MM.1S (cell line): ENCODE data around the gene MAML3.

Experiments used
- DNase-seq: peaks from one replicate; pipeline ENCODE4 v3.0.0-alpha.2; 2015
- H2AFZ ChIP-seq: fragments of 300-600 bp; sonication (generic); 2 replicates; pipeline ENCODE4 v1.6.0; 2016; ENCODE audit warnings: antibody characterized with exemption, low read length
- H3F3A ChIP-seq: fragments of 300-600 bp; sonication (generic); 2 replicates; pipeline ENCODE4 v1.6.1; 2016; ENCODE audit warnings: mild to moderate bottlenecking, antibody characterized with exemption, low read length, moderate library complexity, mixed read lengths; ENCODE audit not compliant: insufficient read depth
- H3K27ac ChIP-seq: fragments of 300-600 bp; sonication (generic); 2 replicates; pipeline ENCODE4 v1.5.1; 2016; ENCODE audit warnings: mild to moderate bottlenecking, low read length
- H3K27me3 ChIP-seq: fragments of 300-600 bp; sonication (generic); replicated peaks from 2 replicates; pipeline ENCODE4 v1.6.0; 2016; ENCODE audit warnings: low read length; ENCODE audit not compliant: insufficient read depth
- H3K36me3 ChIP-seq: fragments of 300-600 bp; sonication (generic); replicated peaks from 2 replicates; pipeline ENCODE4 v1.6.1; 2016; ENCODE audit warnings: mild to moderate bottlenecking, low read length, mixed read lengths; ENCODE audit not compliant: insufficient read depth
- H3K4me1 ChIP-seq: fragments of 300-600 bp; sonication (generic); 2 replicates; pipeline ENCODE4 v1.6.1; 2016; ENCODE audit warnings: low read length, mixed read lengths
- H3K4me2 ChIP-seq: fragments of 300-600 bp; sonication (generic); 2 replicates; pipeline ENCODE4 v1.6.0; 2016; ENCODE audit warnings: low read depth, low read length
- H3K4me3 ChIP-seq: fragments of 300-600 bp; sonication (generic); 2 replicates; pipeline ENCODE4 v1.5.1; 2016; ENCODE audit warnings: low read length, mixed read lengths
- H3K79me2 ChIP-seq: fragments of 300-600 bp; sonication (generic); 2 replicates; pipeline ENCODE4 v1.6.1; 2016; ENCODE audit warnings: mixed run types, low read length, mixed read lengths
- H3K9ac ChIP-seq: fragments of 300-600 bp; sonication (generic); 2 replicates; pipeline ENCODE4 v1.6.1; 2016; ENCODE audit warnings: low read length, mixed read lengths
- H3K9me2 ChIP-seq: fragments of 300-600 bp; sonication (generic); replicated peaks from 2 replicates; pipeline ENCODE4 v1.6.1; 2016; ENCODE audit warnings: mild to moderate bottlenecking, low read length, mixed read lengths; ENCODE audit not compliant: insufficient read depth
- H3K9me3 ChIP-seq: fragments of 300-600 bp; sonication (generic); replicated peaks from 2 replicates; pipeline ENCODE4 v1.6.1; 2016; ENCODE audit warnings: mild to moderate bottlenecking, low read length, mixed read lengths; ENCODE audit not compliant: insufficient read depth
- H4K20me1 ChIP-seq: fragments of 300-600 bp; sonication (generic); 2 replicates; pipeline ENCODE4 v1.6.1; 2016; ENCODE audit warnings: mild to moderate bottlenecking, low read length, moderate library complexity, mixed read lengths; ENCODE audit not compliant: insufficient read depth
- EZH2 ChIP-seq: fragments of 300-600 bp; sonication (generic); optimal IDR thresholded peaks from 2 replicates; pipeline ENCODE3; 2017; ENCODE audit warnings: low read depth, mild to moderate bottlenecking, antibody characterized with exemption, low read length, mixed read lengths
- EZH2phosphoT487 ChIP-seq: fragments of 300-600 bp; sonication (generic); IDR thresholded peaks from 2 replicates; pipeline ENCODE4 v1.6.1; 2018; ENCODE audit warnings: antibody characterized with exemption, low read length
- TF ChIP-seq, protein P1 (sequence below): fragments of 300-600 bp; sonication (generic); IDR thresholded peaks from 2 replicates; pipeline ENCODE4 v1.5.1; 2016; ENCODE audit warnings: antibody characterized with exemption, low read length, mixed read lengths

MAML3 gene

DNA sequence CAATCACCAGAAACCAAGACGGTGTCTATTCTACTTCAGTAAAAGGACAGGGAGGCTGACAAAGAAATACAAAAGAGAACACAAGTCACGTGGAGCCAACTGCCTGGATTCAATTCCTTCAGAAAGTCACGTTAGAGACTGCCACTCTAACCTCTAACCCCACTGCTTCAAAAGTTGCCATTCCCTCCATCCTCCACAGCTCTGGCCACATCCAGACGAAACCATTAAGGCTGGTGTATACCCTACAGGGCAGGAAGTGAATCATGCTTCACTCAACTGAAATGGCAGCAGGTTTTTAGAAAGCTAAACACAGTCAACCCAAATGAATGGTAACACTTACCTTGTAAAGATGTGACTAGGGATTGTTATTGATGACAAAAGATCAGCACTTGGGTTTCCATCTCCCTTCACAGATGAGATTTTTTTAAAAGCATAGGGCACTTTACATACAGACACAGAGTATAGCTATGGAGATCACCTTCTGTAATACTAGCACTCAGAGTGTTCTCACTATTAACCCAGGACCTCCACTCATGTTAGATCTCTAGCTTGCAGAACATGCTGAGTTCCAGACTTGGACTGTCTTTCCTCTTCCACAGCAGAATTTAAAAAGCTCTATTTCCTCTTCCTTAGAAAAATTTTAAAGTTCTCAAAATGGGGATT lies 37.4 kb downstream of the MAML3 start:
- no peaks in the 10 kb centered on the region for H4K20me1 ChIP-seq
- no peak overlapping the region for H2AFZ ChIP-seq
- no peaks in the 10 kb centered on the region for H3K36me3 ChIP-seq
- H3K27me3 ChIP-seq: peaks cover 85% of the 10 kb centered on the region
- no peak overlapping the region for H3K27ac ChIP-seq
- H3K9me3 ChIP-seq: no peaks in the 10 kb centered on the region
- no peaks in the 10 kb centered on the region; the same call in 1 of the 2 replicates for H3F3A ChIP-seq
- H3K79me2 ChIP-seq: no peaks in the 10 kb centered on the region
- no peaks in the 10 kb centered on the region for H3K9me2 ChIP-seq
- DNase-seq: no peak
- TF ChIP-seq EZH2: no peak
- TF ChIP-seq, protein P1, sequence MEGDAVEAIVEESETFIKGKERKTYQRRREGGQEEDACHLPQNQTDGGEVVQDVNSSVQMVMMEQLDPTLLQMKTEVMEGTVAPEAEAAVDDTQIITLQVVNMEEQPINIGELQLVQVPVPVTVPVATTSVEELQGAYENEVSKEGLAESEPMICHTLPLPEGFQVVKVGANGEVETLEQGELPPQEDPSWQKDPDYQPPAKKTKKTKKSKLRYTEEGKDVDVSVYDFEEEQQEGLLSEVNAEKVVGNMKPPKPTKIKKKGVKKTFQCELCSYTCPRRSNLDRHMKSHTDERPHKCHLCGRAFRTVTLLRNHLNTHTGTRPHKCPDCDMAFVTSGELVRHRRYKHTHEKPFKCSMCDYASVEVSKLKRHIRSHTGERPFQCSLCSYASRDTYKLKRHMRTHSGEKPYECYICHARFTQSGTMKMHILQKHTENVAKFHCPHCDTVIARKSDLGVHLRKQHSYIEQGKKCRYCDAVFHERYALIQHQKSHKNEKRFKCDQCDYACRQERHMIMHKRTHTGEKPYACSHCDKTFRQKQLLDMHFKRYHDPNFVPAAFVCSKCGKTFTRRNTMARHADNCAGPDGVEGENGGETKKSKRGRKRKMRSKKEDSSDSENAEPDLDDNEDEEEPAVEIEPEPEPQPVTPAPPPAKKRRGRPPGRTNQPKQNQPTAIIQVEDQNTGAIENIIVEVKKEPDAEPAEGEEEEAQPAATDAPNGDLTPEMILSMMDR: no peak
- H3K4me3 ChIP-seq: no peak overlapping the region
- H3K4me1 ChIP-seq: peaks cover 13% of the 10 kb centered on the region; the same call in 1 of the 2 replicates
- H3K4me2 ChIP-seq: no peak overlapping the region
- H3K9ac ChIP-seq: no peak overlapping the region

DNA sequence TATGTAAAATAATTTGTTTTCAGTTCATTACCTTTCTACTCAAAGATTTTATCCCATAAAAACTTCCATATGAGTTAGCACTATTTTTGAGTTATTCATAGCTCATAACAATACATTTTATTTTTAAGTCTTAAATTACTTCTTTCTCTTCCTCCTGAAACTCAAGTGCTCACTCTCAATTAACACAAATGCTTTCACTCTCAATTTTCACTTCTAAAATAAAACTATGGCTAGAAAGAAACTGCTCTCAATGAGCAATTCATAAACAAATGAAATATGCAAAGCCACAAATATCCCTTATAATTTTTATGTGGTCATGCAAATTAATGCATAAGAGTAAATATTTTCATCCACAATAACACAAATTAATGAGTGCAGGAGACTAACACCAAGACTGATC lies 38.8 kb downstream of the MAML3 start:
- Histone ChIP-seq H3K79me2 (no peaks in the 10 kb centered on the region), H3K9me3 (no peaks in the 10 kb centered on the region), H4K20me1 (no peaks in the 10 kb centered on the region), H3F3A (no peaks in the 10 kb centered on the region; the same call in 1 of the 2 replicates), H3K27ac (no peak overlapping the region), H3K9ac (no peak overlapping the region), H3K36me3 (no peaks in the 10 kb centered on the region), H3K4me3 (no peak overlapping the region), H3K4me2 (no peak overlapping the region), H2AFZ (no peak overlapping the region), H3K4me1 (peaks cover 13% of the 10 kb centered on the region; the same call in 1 of the 2 replicates), H3K27me3 (peaks cover 85% of the 10 kb centered on the region), H3K9me2 (no peaks in the 10 kb centered on the region)
- TF ChIP-seq EZH2 (no peak), EZH2phosphoT487 (no peak; the same call in 1 of the 2 replicates)
- TF ChIP-seq, protein P1: no peak
- peak; percentile 14 for DNase-seq

DNA sequence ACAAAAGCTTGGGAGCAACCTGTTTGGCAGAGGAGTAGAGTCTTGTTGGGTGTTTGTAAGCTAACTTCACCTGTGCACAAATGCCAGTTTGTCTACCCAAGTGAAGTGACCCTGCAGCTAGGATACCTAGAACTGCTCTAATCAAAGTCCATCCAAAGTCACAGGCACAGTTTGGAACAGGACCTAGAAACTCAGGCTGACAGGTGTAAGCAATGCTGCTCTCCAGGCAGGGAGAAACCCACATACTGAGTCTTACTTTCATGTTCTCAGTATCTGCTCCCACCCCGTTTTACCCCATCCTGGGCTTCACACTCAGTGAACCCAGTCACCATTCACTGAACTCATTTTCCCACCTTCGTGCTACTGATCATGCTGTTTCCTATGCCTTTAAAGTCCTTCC lies 40.3 kb downstream of the MAML3 start:
- no peaks in the 10 kb centered on the region; the same call in 1 of the 2 replicates for H3F3A ChIP-seq
- H3K9me3 ChIP-seq: no peaks in the 10 kb centered on the region
- no peaks in the 10 kb centered on the region for H3K79me2 ChIP-seq
- H3K36me3 ChIP-seq: no peaks in the 10 kb centered on the region
- no peak overlapping the region for H3K4me3 ChIP-seq
- no peak overlapping the region for H3K27ac ChIP-seq
- no peak overlapping the region for H3K4me2 ChIP-seq
- no peaks in the 10 kb centered on the region for H4K20me1 ChIP-seq
- DNase-seq: no peak
- TF ChIP-seq, protein P1: no peak
- no peak for TF ChIP-seq EZH2phosphoT487
- no peak for TF ChIP-seq EZH2
- no peak overlapping the region for H3K9ac ChIP-seq
- H3K4me1 ChIP-seq: peaks cover 13% of the 10 kb centered on the region; the same call in 1 of the 2 replicates
- no peaks in the 10 kb centered on the region for H3K9me2 ChIP-seq
- no peak overlapping the region for H2AFZ ChIP-seq
- peaks cover 90% of the 10 kb centered on the region for H3K27me3 ChIP-seq
